Measurements from ENCODE around the gene TRIO. TPM values are rescaled to one million over a fixed set of nuclear protein-coding genes. Genes with fewer than 3 reads are reported as not detected.

The TRIO gene
- polyA plus RNA-seq, 1 of the 3 experiments (the other 2 are of a cell fraction): 229 TPM

DNA sequence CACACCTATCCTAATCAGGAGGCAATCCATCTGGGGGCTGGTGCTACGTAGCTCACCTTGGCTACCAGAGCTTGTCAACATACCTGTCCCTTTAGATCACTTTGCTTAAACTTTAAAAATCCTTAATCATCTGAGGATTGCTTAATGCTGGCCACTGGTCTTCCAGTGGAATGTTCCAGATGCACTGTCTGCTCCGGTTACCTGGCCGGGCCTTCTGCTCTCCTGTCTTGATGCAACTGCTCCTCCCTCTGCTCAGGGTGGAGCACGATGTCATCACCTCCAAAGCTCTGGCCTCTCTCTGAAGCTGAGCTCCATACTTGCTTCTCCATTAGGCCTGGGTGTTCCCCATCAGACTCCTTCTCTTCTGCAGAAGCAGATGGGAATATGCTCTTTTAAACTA, 331.9 kb downstream of the TRIO start (continued):
- TF ChIP-seq, protein P1, sequence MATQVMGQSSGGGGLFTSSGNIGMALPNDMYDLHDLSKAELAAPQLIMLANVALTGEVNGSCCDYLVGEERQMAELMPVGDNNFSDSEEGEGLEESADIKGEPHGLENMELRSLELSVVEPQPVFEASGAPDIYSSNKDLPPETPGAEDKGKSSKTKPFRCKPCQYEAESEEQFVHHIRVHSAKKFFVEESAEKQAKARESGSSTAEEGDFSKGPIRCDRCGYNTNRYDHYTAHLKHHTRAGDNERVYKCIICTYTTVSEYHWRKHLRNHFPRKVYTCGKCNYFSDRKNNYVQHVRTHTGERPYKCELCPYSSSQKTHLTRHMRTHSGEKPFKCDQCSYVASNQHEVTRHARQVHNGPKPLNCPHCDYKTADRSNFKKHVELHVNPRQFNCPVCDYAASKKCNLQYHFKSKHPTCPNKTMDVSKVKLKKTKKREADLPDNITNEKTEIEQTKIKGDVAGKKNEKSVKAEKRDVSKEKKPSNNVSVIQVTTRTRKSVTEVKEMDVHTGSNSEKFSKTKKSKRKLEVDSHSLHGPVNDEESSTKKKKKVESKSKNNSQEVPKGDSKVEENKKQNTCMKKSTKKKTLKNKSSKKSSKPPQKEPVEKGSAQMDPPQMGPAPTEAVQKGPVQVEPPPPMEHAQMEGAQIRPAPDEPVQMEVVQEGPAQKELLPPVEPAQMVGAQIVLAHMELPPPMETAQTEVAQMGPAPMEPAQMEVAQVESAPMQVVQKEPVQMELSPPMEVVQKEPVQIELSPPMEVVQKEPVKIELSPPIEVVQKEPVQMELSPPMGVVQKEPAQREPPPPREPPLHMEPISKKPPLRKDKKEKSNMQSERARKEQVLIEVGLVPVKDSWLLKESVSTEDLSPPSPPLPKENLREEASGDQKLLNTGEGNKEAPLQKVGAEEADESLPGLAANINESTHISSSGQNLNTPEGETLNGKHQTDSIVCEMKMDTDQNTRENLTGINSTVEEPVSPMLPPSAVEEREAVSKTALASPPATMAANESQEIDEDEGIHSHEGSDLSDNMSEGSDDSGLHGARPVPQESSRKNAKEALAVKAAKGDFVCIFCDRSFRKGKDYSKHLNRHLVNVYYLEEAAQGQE (IDR thresholded peaks at IDR 0.05; ENCODE audit: low read depth, low read length): no peak
- TF ChIP-seq TCF12 (IDR thresholded peaks at IDR 0.05): no peak

DNA sequence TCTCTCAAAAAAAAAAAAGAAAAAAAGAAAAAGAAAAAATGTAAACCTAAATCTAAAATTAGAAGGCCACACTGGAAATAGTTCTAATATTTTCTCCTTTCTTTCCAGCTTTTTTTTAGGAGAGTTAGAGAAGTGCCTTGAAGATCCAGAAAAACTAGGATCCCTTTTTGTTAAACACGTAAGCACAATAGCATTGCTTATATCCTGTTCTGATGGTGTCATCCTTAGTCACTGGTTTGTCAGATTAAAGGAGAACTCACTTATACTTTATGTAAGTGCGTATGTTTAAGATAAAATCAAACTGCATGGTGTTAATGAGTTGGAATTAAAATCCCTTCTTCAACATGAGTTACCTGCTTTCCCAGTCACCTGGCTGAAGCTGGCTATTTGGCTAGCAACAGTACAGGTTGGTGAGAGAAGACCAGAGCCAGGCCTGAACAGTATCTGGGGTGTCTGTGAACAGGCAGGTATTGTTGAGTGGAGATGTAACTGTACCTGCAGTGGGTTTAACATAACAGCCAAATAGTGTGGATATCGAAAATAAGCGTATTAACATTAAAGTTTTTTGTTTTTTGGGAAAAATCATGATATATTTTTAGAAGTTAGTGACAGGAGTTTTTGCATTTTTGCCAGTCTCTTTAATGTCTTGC, 333.8 kb downstream of the TRIO start:
- 68% methylated on average over 4 of the region's 4 CpGs for WGBS (ENCODE audit: low lambda C conversion rate)
- Histone ChIP-seq H3K36me3 (replicated peaks in 1 of 2; ENCODE audit: control insufficient read depth in 1 of 2, insufficient read depth in 2 of 2, low read length in 1 of 2) (peaks cover 97% of the 10 kb centered on the region in 2 experiments), H3K27ac (ENCODE audit: low read depth in 2 of 2, low read length in 1 of 2) (peak overlapping the region; percentile 34 to 74), H3K4me3 (ENCODE audit: low read depth in 2 of 2, low read length in 1 of 2) (no peak overlapping the region), H3K4me2 (no peak overlapping the region; the same call in 1 of the 2 replicates), H3K4me1 (ENCODE audit: control insufficient read depth in 1 of 2, insufficient read depth in 2 of 2, low read depth in 1 of 2, low read length in 1 of 2) (peaks cover 2 to 14% of the 10 kb centered on the region in 2 experiments; a peak in 3 of 4 replicates), H2AFZ (ENCODE audit: low read depth) (no peak overlapping the region), H3K27me3 (ENCODE audit: insufficient read depth) (no peaks in the 10 kb centered on the region), H3K9ac (peak overlapping the region; percentile 40; the same call in 1 of the 2 replicates), H3K9me3 (no peaks in the 10 kb centered on the region), H3K79me2 (ENCODE audit: insufficient read depth) (peaks cover 69% of the 10 kb centered on the region), H4K20me1 (ENCODE audit: insufficient read depth) (no peaks in the 10 kb centered on the region), H3F3A (replicated peaks; ENCODE audit: insufficient read depth) (peaks cover 59% of the 10 kb centered on the region), H3K9me2 (no peaks in the 10 kb centered on the region)
- TF ChIP-seq JUND (IDR thresholded peaks at IDR 0.05): peak; percentile 51; the same call in 1 of the 2 replicates
- no peak for TF ChIP-seq CTCF (IDR thresholded peaks at IDR 0.05)
- TF ChIP-seq RXRA (IDR thresholded peaks at IDR 0.05; ENCODE audit: borderline replicate concordance, low read depth): no peak
- no peak for TF ChIP-seq GABPA (IDR thresholded peaks at IDR 0.05; ENCODE audit: low read depth)
- no peak for TF ChIP-seq EZH2phosphoT487 (IDR thresholded peaks at IDR 0.05; ENCODE audit: borderline replicate concordance, low read depth)
- no peak for TF ChIP-seq RAD21 (IDR thresholded peaks at IDR 0.05; ENCODE audit: low read length)
- TF ChIP-seq POLR2AphosphoS5 (IDR thresholded peaks at IDR 0.05; ENCODE audit: low read depth, low read length): no peak
- no peak for TF ChIP-seq FOXM1 (IDR thresholded peaks at IDR 0.05; ENCODE audit: low read depth)
- TF ChIP-seq FOXJ3 (CRISPR knock-in tag; IDR thresholded peaks at IDR 0.05): no peak
- TF ChIP-seq FOSL2 (IDR thresholded peaks at IDR 0.05; ENCODE audit: borderline replicate concordance, low read depth): peak; percentile 55; the same call in 1 of the 2 replicates
- TF ChIP-seq ZBTB33 (IDR thresholded peaks at IDR 0.05; ENCODE audit: borderline replicate concordance, low read depth): no peak
- TF ChIP-seq SMC3 (IDR thresholded peaks at IDR 0.05; ENCODE audit: low read depth, low read length): no peak
- TF ChIP-seq USF1 (IDR thresholded peaks at IDR 0.05; ENCODE audit: borderline replicate concordance, low read depth): no peak
- TF ChIP-seq TEAD4 (IDR thresholded peaks at IDR 0.05; ENCODE audit: borderline replicate concordance, insufficient read depth): no peak
- TF ChIP-seq TCF12 (IDR thresholded peaks at IDR 0.05): peak; percentile 26; the same call in 1 of the 2 replicates
- TF ChIP-seq SIN3A (IDR thresholded peaks at IDR 0.05; ENCODE audit: borderline replicate concordance, low read depth, low read length): no peak
- POLR2A ChIA-PET: no interaction called here
- CTCF ChIA-PET: interaction anchor here (1.1 to 2.3 kb wide), 3 partner anchors 8 to 78 kb away, joined by 3 to 8 read pairs (median 3); no protein-coding TSS in a partner anchor
- DNase-seq: no peak
